ENCODE measurements around the gene AK5.

The AK5 gene

DNA sequence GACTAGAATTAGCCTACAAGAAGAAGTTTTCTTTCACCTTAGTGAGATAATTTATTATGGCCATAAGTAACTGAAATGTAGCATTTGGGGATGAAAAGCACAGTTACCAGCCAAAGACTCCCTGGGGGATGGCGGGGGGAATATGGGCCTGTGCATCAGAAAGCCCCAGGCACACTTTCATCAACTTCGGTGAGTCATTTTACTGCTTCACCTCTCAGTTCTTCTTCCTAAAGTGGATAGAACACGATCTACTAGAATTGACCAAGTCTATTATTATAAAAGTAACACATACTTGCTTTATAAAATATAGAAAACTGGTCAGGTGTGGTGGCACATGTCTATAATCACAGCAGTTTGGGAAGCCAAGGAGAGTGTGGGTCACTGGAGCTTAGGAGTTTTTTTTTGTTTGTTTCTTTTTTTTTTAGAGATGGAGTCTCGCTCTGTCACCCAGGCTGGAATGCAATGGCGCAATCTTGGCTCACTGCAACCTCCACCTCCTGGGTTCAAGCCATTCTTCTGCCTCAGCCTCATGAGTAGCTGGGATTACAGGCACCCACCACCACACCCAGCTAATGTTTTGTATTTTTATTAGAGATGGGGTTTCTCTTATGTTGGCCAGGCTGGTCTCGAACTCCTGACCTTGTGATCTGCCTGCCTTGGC lies 258.8 kb downstream of the AK5 start:
- in situ Hi-C loops (cut with MboI; ENCODE audit: low sequenced_read_pairs, unreplicated experiment) = loop anchor here (25.0 kb wide), 1 partner anchor 572 kb away; no protein-coding TSS in a partner anchor
- no peak for DNase-seq (ENCODE audit: low spot score)
- TF ChIP-seq, protein P1, sequence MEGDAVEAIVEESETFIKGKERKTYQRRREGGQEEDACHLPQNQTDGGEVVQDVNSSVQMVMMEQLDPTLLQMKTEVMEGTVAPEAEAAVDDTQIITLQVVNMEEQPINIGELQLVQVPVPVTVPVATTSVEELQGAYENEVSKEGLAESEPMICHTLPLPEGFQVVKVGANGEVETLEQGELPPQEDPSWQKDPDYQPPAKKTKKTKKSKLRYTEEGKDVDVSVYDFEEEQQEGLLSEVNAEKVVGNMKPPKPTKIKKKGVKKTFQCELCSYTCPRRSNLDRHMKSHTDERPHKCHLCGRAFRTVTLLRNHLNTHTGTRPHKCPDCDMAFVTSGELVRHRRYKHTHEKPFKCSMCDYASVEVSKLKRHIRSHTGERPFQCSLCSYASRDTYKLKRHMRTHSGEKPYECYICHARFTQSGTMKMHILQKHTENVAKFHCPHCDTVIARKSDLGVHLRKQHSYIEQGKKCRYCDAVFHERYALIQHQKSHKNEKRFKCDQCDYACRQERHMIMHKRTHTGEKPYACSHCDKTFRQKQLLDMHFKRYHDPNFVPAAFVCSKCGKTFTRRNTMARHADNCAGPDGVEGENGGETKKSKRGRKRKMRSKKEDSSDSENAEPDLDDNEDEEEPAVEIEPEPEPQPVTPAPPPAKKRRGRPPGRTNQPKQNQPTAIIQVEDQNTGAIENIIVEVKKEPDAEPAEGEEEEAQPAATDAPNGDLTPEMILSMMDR (IDR thresholded peaks at IDR 0.05; ENCODE audit: borderline replicate concordance, control extremely low read depth, extremely low read depth, insufficient read depth, missing control alignments) = no peak

DNA sequence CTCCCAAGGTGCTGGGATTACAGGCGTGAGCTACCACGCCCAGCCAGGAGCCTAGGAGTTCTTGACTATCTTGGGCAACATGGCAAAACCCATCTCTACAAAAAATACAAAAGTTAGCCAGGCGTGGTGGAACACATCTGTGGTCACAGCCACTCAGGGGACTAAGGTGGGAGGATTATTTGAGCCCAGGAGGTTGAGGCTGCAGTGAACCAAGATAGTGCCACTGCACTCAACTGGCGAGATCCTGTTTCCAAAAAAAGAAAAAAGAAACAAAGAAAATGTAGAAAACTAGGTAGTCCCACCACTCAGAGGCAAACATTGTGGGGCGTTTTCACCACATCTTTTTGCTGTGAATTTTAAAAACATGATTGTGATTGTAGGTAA lies 259.3 kb downstream of the AK5 start:
- TF ChIP-seq, protein P1 (IDR thresholded peaks at IDR 0.05; ENCODE audit: borderline replicate concordance, control extremely low read depth, extremely low read depth, insufficient read depth, missing control alignments) = no peak
- in situ Hi-C loops (cut with MboI; ENCODE audit: low sequenced_read_pairs, unreplicated experiment) = loop anchor here (25.0 kb wide), 1 partner anchor 571 kb away; no protein-coding TSS in a partner anchor
- no peak for DNase-seq (ENCODE audit: low spot score)

DNA sequence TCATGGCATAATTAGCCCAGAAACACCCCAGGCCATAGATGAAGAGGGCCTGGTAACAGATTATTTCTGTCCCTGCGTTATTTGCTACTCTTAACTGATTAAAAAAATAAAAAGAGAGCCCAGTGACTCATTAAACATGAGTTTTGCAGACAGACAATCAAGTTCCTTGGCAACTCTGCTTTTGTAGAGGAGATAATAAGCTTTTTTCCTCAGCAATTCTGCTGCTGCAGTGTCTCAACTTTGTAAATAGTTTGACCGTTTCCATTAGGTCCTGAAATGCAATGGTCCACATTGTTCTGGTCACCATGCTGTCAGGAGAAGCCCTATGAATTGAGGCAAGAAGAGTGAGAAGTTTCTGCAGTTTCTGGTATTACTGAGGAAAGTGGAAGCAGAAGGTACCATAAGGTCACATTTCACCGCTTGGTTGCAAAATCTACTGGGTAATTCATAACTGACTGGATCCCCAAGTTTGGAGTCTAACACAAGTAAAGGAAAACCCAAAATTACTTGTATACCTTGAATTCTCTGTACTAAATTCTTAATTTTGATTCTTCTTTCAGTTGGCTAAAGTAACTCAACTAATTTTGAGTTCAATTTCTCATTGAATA lies 261.1 kb downstream of the AK5 start:
- in situ Hi-C loops (cut with MboI; ENCODE audit: low sequenced_read_pairs, unreplicated experiment) = loop anchor here (25.0 kb wide), 1 partner anchor 569 kb away; no protein-coding TSS in a partner anchor
- no peak for DNase-seq (ENCODE audit: low spot score)

DNA sequence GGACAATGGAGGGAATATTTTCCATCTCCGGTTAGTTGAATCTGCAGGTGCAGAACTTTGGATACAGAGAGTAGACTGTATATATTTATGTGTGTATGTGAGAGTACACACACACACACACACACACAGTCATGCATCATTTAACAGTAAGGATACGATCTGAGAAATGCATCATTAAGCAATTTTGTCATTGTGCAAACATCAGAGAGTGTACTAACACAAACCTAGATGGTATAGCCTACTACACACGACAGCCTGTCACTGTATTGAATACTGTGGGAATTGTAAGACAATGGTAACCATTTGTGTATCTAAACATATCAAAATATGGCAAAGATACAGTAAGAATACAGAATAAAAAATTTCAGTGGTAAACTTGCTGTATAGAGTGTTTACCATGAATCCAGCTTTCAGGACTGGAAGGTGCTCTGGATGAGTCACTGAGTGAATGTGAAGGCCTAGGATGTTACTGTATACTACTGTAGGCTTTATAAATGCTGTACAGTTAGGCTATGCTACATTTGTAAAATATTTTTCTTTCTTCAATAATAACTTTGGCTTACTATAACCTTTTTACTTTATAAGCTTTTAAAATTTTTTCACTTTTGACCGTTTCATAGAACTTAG lies 262.1 kb downstream of the AK5 start:
- in situ Hi-C loops (cut with MboI; ENCODE audit: low sequenced_read_pairs, unreplicated experiment) = loop anchor here (25.0 kb wide), 1 partner anchor 568 kb away; no protein-coding TSS in a partner anchor
- TF ChIP-seq, protein P1 (IDR thresholded peaks at IDR 0.05; ENCODE audit: borderline replicate concordance, control extremely low read depth, extremely low read depth, insufficient read depth, missing control alignments) = no peak
- DNase-seq (ENCODE audit: low spot score) = no peak

More for the DNA sequence above, 261.1 kb downstream of the AK5 start:
- TF ChIP-seq, protein P1 (IDR thresholded peaks at IDR 0.05; ENCODE audit: borderline replicate concordance, control extremely low read depth, extremely low read depth, insufficient read depth, missing control alignments) = no peak

DNA sequence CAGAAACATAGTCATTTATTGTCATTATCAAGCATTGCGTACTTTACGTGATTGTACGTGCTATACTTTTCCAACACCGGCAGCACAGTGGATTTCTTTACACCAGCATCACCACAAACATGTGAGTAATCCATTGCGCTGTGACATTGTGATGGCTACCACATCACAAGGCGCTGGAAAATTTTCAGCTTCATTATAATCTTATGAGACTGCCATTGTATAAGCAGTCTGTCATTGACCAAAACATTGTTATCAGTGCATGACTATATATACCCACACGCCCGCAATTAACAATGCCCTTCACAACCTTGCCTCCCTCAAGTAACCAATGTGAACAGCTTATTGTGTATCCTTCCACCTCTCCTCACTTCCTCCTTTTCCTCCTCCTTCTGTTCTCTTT lies 263.0 kb downstream of the AK5 start:
- in situ Hi-C loops (cut with MboI; ENCODE audit: low sequenced_read_pairs, unreplicated experiment) = loop anchor here (25.0 kb wide), 1 partner anchor 567 kb away; no protein-coding TSS in a partner anchor

DNA sequence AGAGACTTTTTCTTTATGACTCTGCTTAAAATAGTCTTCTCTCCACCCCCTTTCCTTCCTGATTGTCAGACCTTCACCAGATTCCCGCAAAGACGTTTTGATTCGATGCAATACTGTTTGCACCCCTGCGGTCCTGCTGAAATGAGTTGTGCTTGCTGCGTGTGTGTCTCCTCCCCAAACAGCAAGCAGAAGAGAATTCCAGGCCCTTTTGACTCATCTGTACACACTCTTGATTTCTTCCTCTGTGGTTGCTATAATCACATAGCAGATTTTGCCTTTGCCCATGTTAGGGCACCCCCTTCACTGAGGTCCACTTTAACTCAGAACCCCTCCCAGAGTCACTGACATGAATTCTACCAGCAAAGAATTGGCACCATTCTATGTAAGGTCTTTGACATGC lies 264.2 kb downstream of the AK5 start:
- TF ChIP-seq, protein P1 (IDR thresholded peaks at IDR 0.05; ENCODE audit: borderline replicate concordance, control extremely low read depth, extremely low read depth, insufficient read depth, missing control alignments) = no peak
- DNase-seq (ENCODE audit: low spot score) = no peak
- in situ Hi-C loops (cut with MboI; ENCODE audit: low sequenced_read_pairs, unreplicated experiment) = loop anchor here (25.0 kb wide), 1 partner anchor 566 kb away; no protein-coding TSS in a partner anchor

More for the DNA sequence above, 263.0 kb downstream of the AK5 start:
- no peak for DNase-seq (ENCODE audit: low spot score)
- TF ChIP-seq, protein P1 (IDR thresholded peaks at IDR 0.05; ENCODE audit: borderline replicate concordance, control extremely low read depth, extremely low read depth, insufficient read depth, missing control alignments) = no peak

All from GM13976 (cell line).